ENCODE results near the gene TDO2.

Gene TDO2

GRCh38 chr4:155964016-155964891 is 60.8 kb downstream of the TDO2 start:
- no peaks in the 10 kb centered on the region for H3K79me2 ChIP-seq (ENCODE audit: insufficient read depth, low read length)
- no peaks in the 10 kb centered on the region for H4K20me1 ChIP-seq (ENCODE audit: insufficient read depth, low read length, poor library complexity, severe bottlenecking)
- H3K27me3 ChIP-seq (ENCODE audit: insufficient read depth, low read length, poor library complexity, severe bottlenecking) = no peaks in the 10 kb centered on the region
- no peaks in the 10 kb centered on the region for H3K9me3 ChIP-seq (ENCODE audit: insufficient read depth, low read depth, low read length)
- TF ChIP-seq CTCF (conservative IDR thresholded peaks at IDR 0.05; ENCODE audit: low read length) = no peak
- no peak for TF ChIP-seq EZH2phosphoT487 (IDR thresholded peaks at IDR 0.05; ENCODE audit: borderline replicate concordance)
- no peak overlapping the region for H3K9ac ChIP-seq (ENCODE audit: low read depth, low read length, poor library complexity, severe bottlenecking)
- H3K4me1 ChIP-seq (ENCODE audit: insufficient read depth, low read length, poor library complexity, severe bottlenecking) = no peaks in the 10 kb centered on the region
- no peaks in the 10 kb centered on the region for H3K9me2 ChIP-seq (replicated peaks; ENCODE audit: low read depth, low read length)
- H3K36me3 ChIP-seq (ENCODE audit: insufficient read depth, low read length) = no peaks in the 10 kb centered on the region
- no peak overlapping the region for H2AFZ ChIP-seq (ENCODE audit: low read length)
- no peaks in the 10 kb centered on the region for H3F3A ChIP-seq (ENCODE audit: low read depth)
- H3K4me3 ChIP-seq (ENCODE audit: low read length, poor library complexity, severe bottlenecking) = no peak overlapping the region
- H3K4me2 ChIP-seq (ENCODE audit: low read depth, low read length, poor library complexity, severe bottlenecking) = no peak overlapping the region

DNA sequence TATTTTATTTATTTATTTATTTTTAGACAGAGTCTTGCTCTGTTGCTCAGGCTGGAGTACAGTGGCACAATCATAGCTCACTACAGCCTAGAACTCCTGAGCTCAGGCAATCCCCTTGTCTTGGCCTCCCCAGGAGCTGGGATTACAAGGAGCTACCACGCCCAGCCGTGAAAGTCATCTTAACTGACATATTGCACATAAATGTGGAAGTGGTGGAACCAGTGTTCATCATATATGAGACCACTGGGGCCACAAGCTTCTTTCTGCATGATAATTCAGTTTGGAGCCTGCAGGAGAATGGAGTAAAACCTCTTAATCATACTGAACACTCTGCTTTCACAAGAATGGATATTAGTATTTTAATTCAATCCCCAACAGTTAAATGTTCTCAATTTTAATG is 62.7 kb downstream of the TDO2 start:
- no peaks in the 10 kb centered on the region for H3K9me2 ChIP-seq (replicated peaks; ENCODE audit: low read depth, low read length)
- no peak for TF ChIP-seq CTCF (conservative IDR thresholded peaks at IDR 0.05; ENCODE audit: low read length)
- TF ChIP-seq EZH2phosphoT487 (IDR thresholded peaks at IDR 0.05; ENCODE audit: borderline replicate concordance) = no peak
- H3K4me3 ChIP-seq (ENCODE audit: low read length, poor library complexity, severe bottlenecking) = no peak overlapping the region
- no peaks in the 10 kb centered on the region for H3K27me3 ChIP-seq (ENCODE audit: insufficient read depth, low read length, poor library complexity, severe bottlenecking)
- H3K4me1 ChIP-seq (ENCODE audit: insufficient read depth, low read length, poor library complexity, severe bottlenecking) = no peaks in the 10 kb centered on the region
- no peak overlapping the region for H3K9ac ChIP-seq (ENCODE audit: low read depth, low read length, poor library complexity, severe bottlenecking)
- H3F3A ChIP-seq (ENCODE audit: low read depth) = no peaks in the 10 kb centered on the region
- H3K36me3 ChIP-seq (ENCODE audit: insufficient read depth, low read length) = no peaks in the 10 kb centered on the region
- H2AFZ ChIP-seq (ENCODE audit: low read length) = no peak overlapping the region
- H4K20me1 ChIP-seq (ENCODE audit: insufficient read depth, low read length, poor library complexity, severe bottlenecking) = no peaks in the 10 kb centered on the region
- H3K4me2 ChIP-seq (ENCODE audit: low read depth, low read length, poor library complexity, severe bottlenecking) = no peak overlapping the region
- no peaks in the 10 kb centered on the region for H3K9me3 ChIP-seq (ENCODE audit: insufficient read depth, low read depth, low read length)
- no peaks in the 10 kb centered on the region for H3K79me2 ChIP-seq (ENCODE audit: insufficient read depth, low read length)

- Histone ChIP-seq H3K9me3 (ENCODE audit: insufficient read depth, low read depth, low read length) (no peaks in the 10 kb centered on the region), H3K79me2 (ENCODE audit: insufficient read depth, low read length) (no peaks in the 10 kb centered on the region), H3K36me3 (ENCODE audit: insufficient read depth, low read length) (no peaks in the 10 kb centered on the region), H3K9me2 (replicated peaks; ENCODE audit: low read depth, low read length) (no peaks in the 10 kb centered on the region), H2AFZ (ENCODE audit: low read length) (no peak overlapping the region), H4K20me1 (ENCODE audit: insufficient read depth, low read length, poor library complexity, severe bottlenecking) (no peaks in the 10 kb centered on the region), H3F3A (ENCODE audit: low read depth) (no peaks in the 10 kb centered on the region), H3K4me3 (ENCODE audit: low read length, poor library complexity, severe bottlenecking) (no peak overlapping the region), H3K27me3 (ENCODE audit: insufficient read depth, low read length, poor library complexity, severe bottlenecking) (no peaks in the 10 kb centered on the region), H3K4me2 (ENCODE audit: low read depth, low read length, poor library complexity, severe bottlenecking) (no peak overlapping the region), H3K4me1 (ENCODE audit: insufficient read depth, low read length, poor library complexity, severe bottlenecking) (no peaks in the 10 kb centered on the region), H3K9ac (ENCODE audit: low read depth, low read length, poor library complexity, severe bottlenecking) (no peak overlapping the region)
- TF ChIP-seq EZH2phosphoT487 (IDR thresholded peaks at IDR 0.05; ENCODE audit: borderline replicate concordance) = no peak
These were observed 63.4 kb downstream of the TDO2 start for GRCh38 chr4:155966731-155967395.

Measured in Loucy (cell line).